Calu3 (cell line): ENCODE measurements around the gene MINDY1. TPM values are rescaled to one million over a fixed set of nuclear protein-coding genes. Genes with fewer than 3 reads are reported as not detected.

Source experiments
- BruUV-seq: library from RNA; stranded (reverse); fragments of 400-500 nt; replicated peaks from 2 replicates; lab custom pipeline; 2021; lab: Mats Ljungman, UMichigan
- CTCF ChIA-PET: fragments of 300-600 bp; sonication (Branson Sonifier 250); formaldehyde crosslinking; loops from one replicate; lab custom pipeline; 2022; ENCODE audit warnings: antibody characterized with exemption; lab: Charles Lee
- DNase-seq: peaks from one replicate; pipeline ENCODE4 v3.0.0; 2022
- H3K27ac Mint-ChIP-seq: one replicate; pipeline ENCODE4 v1.8.0; 2022; ENCODE audit warnings: mixed read lengths; ENCODE audit not compliant: unreplicated experiment
- H3K27me3 Mint-ChIP-seq: one replicate; pipeline ENCODE4 v1.8.0; 2022; ENCODE audit warnings: mixed read lengths; ENCODE audit not compliant: unreplicated experiment
- H3K36me3 Mint-ChIP-seq: one replicate; pipeline ENCODE4 v1.8.0; 2022; ENCODE audit warnings: mild to moderate bottlenecking, moderate library complexity, mixed read lengths; ENCODE audit not compliant: insufficient read depth, unreplicated experiment
- H3K4me1 Mint-ChIP-seq: one replicate; pipeline ENCODE4 v1.8.0; 2022; ENCODE audit warnings: mild to moderate bottlenecking, low read depth, mixed read lengths; ENCODE audit not compliant: unreplicated experiment
- H3K4me3 Mint-ChIP-seq: one replicate; pipeline ENCODE4 v1.8.0; 2022; ENCODE audit warnings: mild to moderate bottlenecking, low read depth, moderate library complexity, mixed read lengths; ENCODE audit not compliant: unreplicated experiment
- H3K9me3 Mint-ChIP-seq: one replicate; pipeline ENCODE4 v1.8.0; 2022; ENCODE audit warnings: low read depth, mixed read lengths; ENCODE audit not compliant: unreplicated experiment
- intact Hi-C: fragments of 100-400 bp; cut with micrococcal nuclease; formaldehyde crosslinking; loops from one replicate; pipeline ENCODE4 v1.10.0; 2022; ENCODE audit not compliant: unreplicated experiment
- total RNA-seq: library from RNA; stranded (reverse); gene quantifications from 2 replicates; pipeline ENCODE4 v1.2.3, GENCODE V29; 2022
- TF ChIP-seq, protein P1 (sequence below): fragments of 200-600 bp; IDR thresholded peaks from one replicate; pipeline ENCODE4 v1.8.0; 2022; ENCODE audit warnings: antibody characterized with exemption; ENCODE audit not compliant: unreplicated experiment

Gene MINDY1
- total RNA-seq, 1 experiment from 2014 or later = 17.6 TPM

DNA sequence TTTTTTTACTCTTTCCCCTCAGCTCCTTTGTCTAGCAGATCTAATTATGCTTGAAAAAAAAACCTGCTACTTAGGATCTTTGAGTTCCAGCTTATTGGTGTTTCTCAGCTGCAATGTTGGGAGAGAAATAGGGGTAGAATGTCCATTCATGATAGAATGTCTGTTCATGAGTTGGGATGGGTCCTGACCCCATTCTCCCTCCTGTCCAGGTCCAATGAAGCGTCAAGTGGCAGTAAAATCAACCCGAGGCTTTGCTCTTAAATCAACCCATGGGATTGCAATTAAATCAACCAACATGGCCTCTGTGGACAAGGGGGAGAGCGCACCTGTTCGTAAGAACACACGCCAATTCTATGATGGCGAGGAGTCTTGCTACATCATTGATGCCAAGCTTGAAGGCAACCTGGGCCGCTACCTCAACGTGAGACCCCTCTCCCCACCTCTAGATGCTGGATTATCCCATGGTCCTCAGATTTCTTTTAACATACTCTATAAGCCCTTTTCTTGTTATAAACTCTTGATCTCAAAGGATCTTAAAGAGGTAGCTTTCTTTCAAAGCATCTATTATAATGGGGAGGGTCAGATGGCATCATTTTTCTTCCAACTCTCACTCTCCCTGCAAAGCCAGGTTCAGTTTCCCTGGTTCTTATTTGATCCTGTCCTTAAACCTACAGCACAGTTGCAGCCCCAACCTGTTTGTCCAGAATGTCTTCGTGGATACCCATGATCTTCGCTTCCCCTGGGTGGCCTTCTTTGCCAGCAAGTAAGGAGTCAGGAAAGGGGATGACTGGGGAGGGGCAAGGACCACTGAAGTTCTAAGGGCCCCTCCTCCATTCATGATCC is 43.2 kb downstream of the MINDY1 start:
- Mint-ChIP-seq H3K4me1 (no peaks in the 10 kb centered on the region), H3K4me3 (no peak overlapping the region), H3K27ac (no peak overlapping the region), H3K9me3 (no peaks in the 10 kb centered on the region), H3K36me3 (peaks cover 91% of the 10 kb centered on the region), H3K27me3 (no peaks in the 10 kb centered on the region)
- CTCF ChIA-PET = no interaction called here
- TF ChIP-seq, protein P1, sequence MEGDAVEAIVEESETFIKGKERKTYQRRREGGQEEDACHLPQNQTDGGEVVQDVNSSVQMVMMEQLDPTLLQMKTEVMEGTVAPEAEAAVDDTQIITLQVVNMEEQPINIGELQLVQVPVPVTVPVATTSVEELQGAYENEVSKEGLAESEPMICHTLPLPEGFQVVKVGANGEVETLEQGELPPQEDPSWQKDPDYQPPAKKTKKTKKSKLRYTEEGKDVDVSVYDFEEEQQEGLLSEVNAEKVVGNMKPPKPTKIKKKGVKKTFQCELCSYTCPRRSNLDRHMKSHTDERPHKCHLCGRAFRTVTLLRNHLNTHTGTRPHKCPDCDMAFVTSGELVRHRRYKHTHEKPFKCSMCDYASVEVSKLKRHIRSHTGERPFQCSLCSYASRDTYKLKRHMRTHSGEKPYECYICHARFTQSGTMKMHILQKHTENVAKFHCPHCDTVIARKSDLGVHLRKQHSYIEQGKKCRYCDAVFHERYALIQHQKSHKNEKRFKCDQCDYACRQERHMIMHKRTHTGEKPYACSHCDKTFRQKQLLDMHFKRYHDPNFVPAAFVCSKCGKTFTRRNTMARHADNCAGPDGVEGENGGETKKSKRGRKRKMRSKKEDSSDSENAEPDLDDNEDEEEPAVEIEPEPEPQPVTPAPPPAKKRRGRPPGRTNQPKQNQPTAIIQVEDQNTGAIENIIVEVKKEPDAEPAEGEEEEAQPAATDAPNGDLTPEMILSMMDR = no peak
- no TSS peak for BruUV-seq
- DNase-seq = no peak
- intact Hi-C loops = no loop called here

DNA sequence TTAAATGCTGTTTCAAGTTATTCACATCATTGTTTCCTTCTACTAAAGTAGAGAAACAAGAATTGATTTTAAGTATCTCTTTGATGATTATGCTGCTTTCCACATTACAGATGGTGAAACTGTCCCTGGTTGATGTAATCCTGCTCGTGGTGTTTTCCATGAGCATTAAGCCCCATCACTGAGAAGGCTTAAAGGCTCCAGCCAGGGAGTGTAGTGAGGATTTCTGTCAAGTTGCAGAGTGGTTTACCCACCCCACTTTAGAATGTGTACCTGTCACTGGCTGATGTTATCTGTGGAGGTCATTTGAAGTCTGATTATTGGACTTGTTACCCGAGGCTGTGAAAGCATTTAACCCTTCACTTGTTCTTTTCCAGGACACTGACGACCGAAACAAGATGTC is 44.9 kb downstream of the MINDY1 start:
- no TSS peak for BruUV-seq
- peaks cover 89% of the 10 kb centered on the region for H3K36me3 Mint-ChIP-seq
- CTCF ChIA-PET = no interaction called here
- H3K4me3 Mint-ChIP-seq = no peak overlapping the region
- no peak overlapping the region for H3K27ac Mint-ChIP-seq
- no peaks in the 10 kb centered on the region for H3K27me3 Mint-ChIP-seq
- TF ChIP-seq, protein P1 = no peak
- no peaks in the 10 kb centered on the region for H3K9me3 Mint-ChIP-seq
- DNase-seq = no peak
- intact Hi-C loops = no loop called here
- peaks cover 5% of the 10 kb centered on the region for H3K4me1 Mint-ChIP-seq

DNA sequence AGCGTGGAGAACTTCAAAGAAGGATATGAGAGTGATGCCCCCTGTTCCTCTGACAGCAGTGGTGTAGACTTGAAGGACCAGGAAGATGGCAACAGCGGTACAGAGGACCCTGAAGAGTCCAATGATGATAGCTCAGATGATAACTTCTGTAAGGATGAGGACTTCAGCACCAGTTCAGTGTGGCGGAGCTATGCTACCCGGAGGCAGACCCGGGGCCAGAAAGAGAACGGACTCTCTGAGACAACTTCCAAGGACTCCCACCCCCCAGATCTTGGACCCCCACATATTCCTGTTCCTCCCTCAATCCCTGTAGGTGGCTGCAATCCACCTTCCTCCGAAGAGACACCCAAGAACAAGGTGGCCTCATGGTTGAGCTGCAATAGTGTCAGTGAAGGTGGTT is 46.1 kb downstream of the MINDY1 start:
- BruUV-seq = no TSS peak
- TF ChIP-seq, protein P1 = no peak
- no peaks in the 10 kb centered on the region for H3K27me3 Mint-ChIP-seq
- no peak overlapping the region for H3K4me3 Mint-ChIP-seq
- H3K4me1 Mint-ChIP-seq = peaks cover 5% of the 10 kb centered on the region
- intact Hi-C loops = no loop called here
- no peak overlapping the region for H3K27ac Mint-ChIP-seq
- CTCF ChIA-PET = interaction anchor here (0.6 to 0.7 kb wide), 3 partner anchors 9 to 253 kb away, joined by 3 to 6 read pairs (median 4); no protein-coding TSS in a partner anchor
- no peaks in the 10 kb centered on the region for H3K9me3 Mint-ChIP-seq
- DNase-seq = no peak
- H3K36me3 Mint-ChIP-seq = peaks cover 87% of the 10 kb centered on the region

DNA sequence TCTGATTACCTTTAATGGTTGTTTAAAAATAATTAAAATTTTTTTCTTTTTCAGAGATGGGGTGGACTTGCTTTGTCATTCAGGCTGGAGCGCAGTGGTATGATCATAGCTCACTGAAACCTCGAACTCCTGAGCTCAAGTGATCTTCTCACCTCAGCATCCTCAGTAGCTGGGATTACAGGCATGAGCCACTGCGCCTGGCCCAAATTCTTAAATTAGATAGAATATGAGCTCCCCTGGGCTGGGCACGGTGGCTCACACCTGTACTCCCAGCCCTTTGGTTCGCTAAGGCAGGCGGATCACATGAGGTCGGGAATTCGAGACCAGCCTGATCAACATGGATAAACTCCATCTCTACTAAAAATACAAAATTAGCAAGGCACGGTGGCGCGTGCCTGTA is 49.0 kb downstream of the MINDY1 start:
- Mint-ChIP-seq H3K4me3 (no peak overlapping the region), H3K27ac (no peak overlapping the region), H3K36me3 (peaks cover 78% of the 10 kb centered on the region), H3K9me3 (no peaks in the 10 kb centered on the region), H3K27me3 (no peaks in the 10 kb centered on the region), H3K4me1 (peaks cover 5% of the 10 kb centered on the region)
- TF ChIP-seq, protein P1 = no peak
- intact Hi-C loops = no loop called here
- CTCF ChIA-PET = interaction anchor here (0.6 to 1.8 kb wide), 3 partner anchors 16 to 131 kb away, joined by 3 to 6 read pairs (median 4); no protein-coding TSS in a partner anchor
- BruUV-seq = no TSS peak
- DNase-seq = no peak
